ENCODE measurements around the gene SDCCAG8. TPM values are rescaled to one million over a fixed set of nuclear protein-coding genes. Genes with fewer than 3 reads are reported as not detected.
A peak's percentile ranks its signal among the peaks of the same experiment; 100 is the strongest.

Gene SDCCAG8
- total RNA-seq, 1 experiment from 2014 or later: 14.3 TPM

- DNase-seq (ENCODE audit: low read depth): no peak
Measured at GRCh38 chr1:243455760-243456651, 200.2 kb downstream of the SDCCAG8 start.

- DNase-seq (ENCODE audit: low read depth): no peak
Measured at GRCh38 chr1:243457363-243457982, 201.6 kb downstream of the SDCCAG8 start.

GRCh38 chr1:243459059-243459458 lies 203.2 kb downstream of the SDCCAG8 start:
- DNase-seq (ENCODE audit: low read depth): no peak

- no peak for DNase-seq (ENCODE audit: low read depth)
Measured at GRCh38 chr1:243461700-243462099, 205.9 kb downstream of the SDCCAG8 start.

- DNase-seq (ENCODE audit: low read depth): no peak
Measured at GRCh38 chr1:243462929-243463697, 207.3 kb downstream of the SDCCAG8 start.

- no peak for DNase-seq (ENCODE audit: low read depth)
Measured at GRCh38 chr1:243465081-243465480, 209.2 kb downstream of the SDCCAG8 start.

- peak; percentile 9 for DNase-seq (ENCODE audit: low read depth)
Measured at GRCh38 chr1:243465738-243466137, 209.9 kb downstream of the SDCCAG8 start.

GRCh38 chr1:243469497-243469896 lies 213.7 kb downstream of the SDCCAG8 start:
- DNase-seq (ENCODE audit: low read depth): no peak

GRCh38 chr1:243470502-243470901 lies 214.7 kb downstream of the SDCCAG8 start:
- DNase-seq (ENCODE audit: low read depth): no peak

- no peak for DNase-seq (ENCODE audit: low read depth)
Measured at GRCh38 chr1:243471026-243471685, 215.3 kb downstream of the SDCCAG8 start.

GRCh38 chr1:243471754-243472745 lies 216.2 kb downstream of the SDCCAG8 start:
- peak; percentile 75 for DNase-seq (ENCODE audit: low read depth)

GRCh38 chr1:243473227-243474135 lies 217.6 kb downstream of the SDCCAG8 start:
- DNase-seq (ENCODE audit: low read depth): peak; percentile 47

GRCh38 chr1:243474136-243474881 lies 218.5 kb downstream of the SDCCAG8 start:
- no peak for DNase-seq (ENCODE audit: low read depth)

- DNase-seq (ENCODE audit: low read depth): no peak
Measured at GRCh38 chr1:243474906-243475305, 219.1 kb downstream of the SDCCAG8 start.

- peak; percentile 50 for DNase-seq (ENCODE audit: low read depth)
Measured at GRCh38 chr1:243475966-243476365, 220.1 kb downstream of the SDCCAG8 start.

GRCh38 chr1:243477731-243478290 lies 222.0 kb downstream of the SDCCAG8 start:
- no peak for DNase-seq (ENCODE audit: low read depth)

- no peak for DNase-seq (ENCODE audit: low read depth)
Measured at GRCh38 chr1:243481101-243481500, 225.3 kb downstream of the SDCCAG8 start.
